ENCODE data around the gene TPPP2. TPM values are rescaled to one million over a fixed set of nuclear protein-coding genes. Genes with fewer than 3 reads are reported as not detected.

TPPP2 gene
- total RNA-seq, 1 experiment from 2014 or later, result 0.35 TPM

DNA sequence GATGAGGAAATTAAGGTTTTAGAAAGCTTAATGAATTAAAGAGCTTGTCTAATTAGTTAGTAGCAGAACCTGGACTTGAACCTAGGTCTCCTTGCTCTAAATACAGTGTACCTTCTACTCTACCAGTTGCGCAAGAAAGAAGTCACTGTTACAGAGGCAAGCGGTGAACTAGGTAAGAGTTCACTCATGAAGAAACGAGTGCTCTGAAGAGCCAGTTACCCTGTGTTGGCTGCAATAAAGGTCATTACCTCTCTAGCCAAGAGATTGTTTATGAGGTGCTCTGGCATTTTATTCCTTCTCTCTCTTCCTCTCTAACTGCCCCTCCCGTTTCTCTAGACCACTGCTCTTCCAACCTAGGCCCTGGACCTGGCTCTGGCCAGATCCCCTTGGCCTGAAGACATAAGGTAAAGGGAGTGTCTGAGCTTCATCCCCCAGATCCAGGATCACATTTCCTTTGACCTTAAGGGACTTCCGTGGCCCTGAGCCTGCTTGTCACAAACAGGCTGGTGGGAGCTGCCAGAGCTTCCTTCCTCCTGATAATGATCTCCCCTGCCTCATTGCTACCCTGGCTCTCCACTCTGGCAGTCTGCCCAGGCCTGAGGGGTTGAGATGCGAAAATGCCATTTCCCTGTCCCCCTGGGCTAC lies 14.1 kb downstream of the TPPP2 start (continued):
- TF ChIP-seq ATF1 (CRISPR knock-in tag; IDR thresholded peaks at IDR 0.05) (no peak), ZNF317 (CRISPR knock-in tag; IDR thresholded peaks at IDR 0.05; ENCODE audit: borderline replicate concordance, low read depth) (no peak), CREB1 (CRISPR knock-in tag; IDR thresholded peaks at IDR 0.05) (no peak), GRHL2 (CRISPR knock-in tag; IDR thresholded peaks at IDR 0.05; ENCODE audit: insufficient replicate concordance, severe bottlenecking) (no peak), JUN (CRISPR knock-in tag; IDR thresholded peaks at IDR 0.05) (no peak), SP1 (CRISPR knock-in tag; conservative IDR thresholded peaks at IDR 0.05) (no peak), TP53 (CRISPR knock-in tag; IDR thresholded peaks at IDR 0.05) (no peak), IRF2 (CRISPR knock-in tag; IDR thresholded peaks at IDR 0.05; ENCODE audit: borderline replicate concordance, low read depth) (no peak)
- TF ChIP-seq, protein P1, sequence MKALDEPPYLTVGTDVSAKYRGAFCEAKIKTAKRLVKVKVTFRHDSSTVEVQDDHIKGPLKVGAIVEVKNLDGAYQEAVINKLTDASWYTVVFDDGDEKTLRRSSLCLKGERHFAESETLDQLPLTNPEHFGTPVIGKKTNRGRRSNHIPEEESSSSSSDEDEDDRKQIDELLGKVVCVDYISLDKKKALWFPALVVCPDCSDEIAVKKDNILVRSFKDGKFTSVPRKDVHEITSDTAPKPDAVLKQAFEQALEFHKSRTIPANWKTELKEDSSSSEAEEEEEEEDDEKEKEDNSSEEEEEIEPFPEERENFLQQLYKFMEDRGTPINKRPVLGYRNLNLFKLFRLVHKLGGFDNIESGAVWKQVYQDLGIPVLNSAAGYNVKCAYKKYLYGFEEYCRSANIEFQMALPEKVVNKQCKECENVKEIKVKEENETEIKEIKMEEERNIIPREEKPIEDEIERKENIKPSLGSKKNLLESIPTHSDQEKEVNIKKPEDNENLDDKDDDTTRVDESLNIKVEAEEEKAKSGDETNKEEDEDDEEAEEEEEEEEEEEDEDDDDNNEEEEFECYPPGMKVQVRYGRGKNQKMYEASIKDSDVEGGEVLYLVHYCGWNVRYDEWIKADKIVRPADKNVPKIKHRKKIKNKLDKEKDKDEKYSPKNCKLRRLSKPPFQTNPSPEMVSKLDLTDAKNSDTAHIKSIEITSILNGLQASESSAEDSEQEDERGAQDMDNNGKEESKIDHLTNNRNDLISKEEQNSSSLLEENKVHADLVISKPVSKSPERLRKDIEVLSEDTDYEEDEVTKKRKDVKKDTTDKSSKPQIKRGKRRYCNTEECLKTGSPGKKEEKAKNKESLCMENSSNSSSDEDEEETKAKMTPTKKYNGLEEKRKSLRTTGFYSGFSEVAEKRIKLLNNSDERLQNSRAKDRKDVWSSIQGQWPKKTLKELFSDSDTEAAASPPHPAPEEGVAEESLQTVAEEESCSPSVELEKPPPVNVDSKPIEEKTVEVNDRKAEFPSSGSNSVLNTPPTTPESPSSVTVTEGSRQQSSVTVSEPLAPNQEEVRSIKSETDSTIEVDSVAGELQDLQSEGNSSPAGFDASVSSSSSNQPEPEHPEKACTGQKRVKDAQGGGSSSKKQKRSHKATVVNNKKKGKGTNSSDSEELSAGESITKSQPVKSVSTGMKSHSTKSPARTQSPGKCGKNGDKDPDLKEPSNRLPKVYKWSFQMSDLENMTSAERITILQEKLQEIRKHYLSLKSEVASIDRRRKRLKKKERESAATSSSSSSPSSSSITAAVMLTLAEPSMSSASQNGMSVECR (CRISPR knock-in tag; IDR thresholded peaks at IDR 0.05; ENCODE audit: borderline replicate concordance), result no peak
- TF ChIP-seq, protein P2, sequence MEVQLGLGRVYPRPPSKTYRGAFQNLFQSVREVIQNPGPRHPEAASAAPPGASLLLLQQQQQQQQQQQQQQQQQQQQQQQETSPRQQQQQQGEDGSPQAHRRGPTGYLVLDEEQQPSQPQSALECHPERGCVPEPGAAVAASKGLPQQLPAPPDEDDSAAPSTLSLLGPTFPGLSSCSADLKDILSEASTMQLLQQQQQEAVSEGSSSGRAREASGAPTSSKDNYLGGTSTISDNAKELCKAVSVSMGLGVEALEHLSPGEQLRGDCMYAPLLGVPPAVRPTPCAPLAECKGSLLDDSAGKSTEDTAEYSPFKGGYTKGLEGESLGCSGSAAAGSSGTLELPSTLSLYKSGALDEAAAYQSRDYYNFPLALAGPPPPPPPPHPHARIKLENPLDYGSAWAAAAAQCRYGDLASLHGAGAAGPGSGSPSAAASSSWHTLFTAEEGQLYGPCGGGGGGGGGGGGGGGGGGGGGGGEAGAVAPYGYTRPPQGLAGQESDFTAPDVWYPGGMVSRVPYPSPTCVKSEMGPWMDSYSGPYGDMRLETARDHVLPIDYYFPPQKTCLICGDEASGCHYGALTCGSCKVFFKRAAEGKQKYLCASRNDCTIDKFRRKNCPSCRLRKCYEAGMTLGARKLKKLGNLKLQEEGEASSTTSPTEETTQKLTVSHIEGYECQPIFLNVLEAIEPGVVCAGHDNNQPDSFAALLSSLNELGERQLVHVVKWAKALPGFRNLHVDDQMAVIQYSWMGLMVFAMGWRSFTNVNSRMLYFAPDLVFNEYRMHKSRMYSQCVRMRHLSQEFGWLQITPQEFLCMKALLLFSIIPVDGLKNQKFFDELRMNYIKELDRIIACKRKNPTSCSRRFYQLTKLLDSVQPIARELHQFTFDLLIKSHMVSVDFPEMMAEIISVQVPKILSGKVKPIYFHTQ (CRISPR knock-in tag; IDR thresholded peaks at IDR 0.05), result no peak
- TF ChIP-seq, protein P3, sequence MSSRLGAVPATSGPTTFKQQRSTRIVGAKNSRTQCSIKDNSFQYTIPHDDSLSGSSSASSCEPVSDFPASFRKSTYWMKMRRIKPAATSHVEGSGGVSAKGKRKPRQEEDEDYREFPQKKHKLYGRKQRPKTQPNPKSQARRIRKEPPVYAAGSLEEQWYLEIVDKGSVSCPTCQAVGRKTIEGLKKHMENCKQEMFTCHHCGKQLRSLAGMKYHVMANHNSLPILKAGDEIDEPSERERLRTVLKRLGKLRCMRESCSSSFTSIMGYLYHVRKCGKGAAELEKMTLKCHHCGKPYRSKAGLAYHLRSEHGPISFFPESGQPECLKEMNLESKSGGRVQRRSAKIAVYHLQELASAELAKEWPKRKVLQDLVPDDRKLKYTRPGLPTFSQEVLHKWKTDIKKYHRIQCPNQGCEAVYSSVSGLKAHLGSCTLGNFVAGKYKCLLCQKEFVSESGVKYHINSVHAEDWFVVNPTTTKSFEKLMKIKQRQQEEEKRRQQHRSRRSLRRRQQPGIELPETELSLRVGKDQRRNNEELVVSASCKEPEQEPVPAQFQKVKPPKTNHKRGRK (CRISPR knock-in tag; IDR thresholded peaks at IDR 0.05; ENCODE audit: borderline replicate concordance), result no peak

DNA sequence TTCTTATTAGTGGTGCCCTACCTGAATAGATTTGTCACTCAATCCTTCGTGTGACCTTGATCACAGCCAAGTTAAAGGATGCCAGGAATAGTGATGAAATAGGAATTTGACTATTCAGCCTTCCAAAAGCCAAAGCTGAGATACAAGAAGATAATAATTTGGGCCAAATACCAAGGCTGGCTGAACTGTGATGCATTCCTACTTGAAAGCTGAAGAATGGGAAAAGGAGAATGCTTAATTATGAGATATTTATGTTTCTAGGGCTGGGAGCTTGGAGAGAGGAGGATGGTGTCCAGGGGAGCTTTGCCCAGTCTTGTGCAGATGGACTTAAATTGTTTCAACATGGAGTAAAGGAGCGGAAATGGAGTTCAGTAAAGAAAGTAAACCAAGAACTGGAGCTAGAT lies 17.4 kb downstream of the TPPP2 start:
- Mint-ChIP-seq H3K27me3 (ENCODE audit: low read depth) (peaks cover 3% of the 10 kb centered on the region), H3K4me1 (no peaks in the 10 kb centered on the region), H3K27ac (no peak overlapping the region), H3K4me3 (no peak overlapping the region), H3K9me3 (no peaks in the 10 kb centered on the region), H3K36me3 (no peaks in the 10 kb centered on the region)
- no peak for TF ChIP-seq ETV6 (CRISPR knock-in tag; IDR thresholded peaks at IDR 0.05)
- TF ChIP-seq, protein P4, sequence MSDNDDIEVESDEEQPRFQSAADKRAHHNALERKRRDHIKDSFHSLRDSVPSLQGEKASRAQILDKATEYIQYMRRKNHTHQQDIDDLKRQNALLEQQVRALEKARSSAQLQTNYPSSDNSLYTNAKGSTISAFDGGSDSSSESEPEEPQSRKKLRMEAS (CRISPR knock-in tag; IDR thresholded peaks at IDR 0.05), result no peak
- TF ChIP-seq ZSCAN18 (CRISPR knock-in tag; IDR thresholded peaks at IDR 0.05), result no peak
- TF ChIP-seq, protein P5, sequence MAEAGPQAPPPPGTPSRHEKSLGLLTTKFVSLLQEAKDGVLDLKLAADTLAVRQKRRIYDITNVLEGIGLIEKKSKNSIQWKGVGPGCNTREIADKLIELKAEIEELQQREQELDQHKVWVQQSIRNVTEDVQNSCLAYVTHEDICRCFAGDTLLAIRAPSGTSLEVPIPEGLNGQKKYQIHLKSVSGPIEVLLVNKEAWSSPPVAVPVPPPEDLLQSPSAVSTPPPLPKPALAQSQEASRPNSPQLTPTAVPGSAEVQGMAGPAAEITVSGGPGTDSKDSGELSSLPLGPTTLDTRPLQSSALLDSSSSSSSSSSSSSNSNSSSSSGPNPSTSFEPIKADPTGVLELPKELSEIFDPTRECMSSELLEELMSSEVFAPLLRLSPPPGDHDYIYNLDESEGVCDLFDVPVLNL (CRISPR knock-in tag; IDR thresholded peaks at IDR 0.05; ENCODE audit: borderline replicate concordance, low read depth), result no peak
- no peak for TF ChIP-seq SP1 (CRISPR knock-in tag; conservative IDR thresholded peaks at IDR 0.05)
- no peak for TF ChIP-seq FOXP4 (CRISPR knock-in tag; IDR thresholded peaks at IDR 0.05)
- TF ChIP-seq GABPB1 (CRISPR knock-in tag; IDR thresholded peaks at IDR 0.05), result no peak
- TF ChIP-seq ZMAT4 (CRISPR knock-in tag; IDR thresholded peaks at IDR 0.05), result no peak
- no peak for DNase-seq (ENCODE audit: low spot score)
- ChIA-PET POLR2A (no interaction called here), CTCF (interaction anchor here (0.7 to 2.2 kb wide), 8 partner anchors 7 to 76 kb away, joined by 3 to 19 read pairs (median 4); no protein-coding TSS in a partner anchor)
- no peak for ATAC-seq
